H9 (cell line): ENCODE data around the gene PUS7. TPM values are rescaled to one million over a fixed set of nuclear protein-coding genes. Genes with fewer than 3 reads are reported as not detected.
A peak's percentile ranks its signal among the peaks of the same experiment; 100 is the strongest.

ENCODE experiments used
- DNase-seq: peaks from one replicate; pipeline ENCODE4 v3.0.0-alpha.2; 2017
- H2AFZ ChIP-seq: one replicate; pipeline ENCODE4 v1.6.1; 2013; ENCODE audit warnings: mild to moderate bottlenecking, low read length, control low read depth, moderate library complexity
- H2AK5ac ChIP-seq: 2 replicates; pipeline ENCODE4 v1.6.1; 2013; ENCODE audit warnings: low read length, control low read depth, mixed read lengths; ENCODE audit not compliant: insufficient read length
- H2BK120ac ChIP-seq: one replicate; pipeline ENCODE4 v1.6.1; 2013; ENCODE audit warnings: low read depth, mild to moderate bottlenecking, low read length, control low read depth, inconsistent platforms; ENCODE audit not compliant: poor library complexity, severe bottlenecking
- H2BK12ac ChIP-seq: 2 replicates; pipeline ENCODE4 v1.6.1; 2013; ENCODE audit warnings: low read length, control low read depth, mixed read lengths, low read depth; ENCODE audit not compliant: insufficient read length
- H2BK15ac ChIP-seq: 2 replicates; pipeline ENCODE4 v1.6.1; 2013; ENCODE audit warnings: low read depth, low read length, control low read depth
- H2BK20ac ChIP-seq: one replicate; pipeline ENCODE4 v1.6.1; 2013; ENCODE audit warnings: low read depth, mild to moderate bottlenecking, low read length, control low read depth, inconsistent platforms; ENCODE audit not compliant: poor library complexity, severe bottlenecking
- H2BK5ac ChIP-seq: 2 replicates; pipeline ENCODE4 v1.6.1; 2013; ENCODE audit warnings: low read length, control low read depth, mixed read lengths; ENCODE audit not compliant: insufficient read length
- H3K14ac ChIP-seq: 2 replicates; pipeline ENCODE4 v1.6.1; 2013; ENCODE audit warnings: low read length, control low read depth; ENCODE audit not compliant: insufficient read depth
- H3K18ac ChIP-seq: 2 replicates; pipeline ENCODE4 v1.6.1; 2013; ENCODE audit warnings: low read depth, mild to moderate bottlenecking, mixed read lengths, low read length, control low read depth; ENCODE audit not compliant: insufficient read length
- H3K23ac ChIP-seq: 2 replicates; pipeline ENCODE4 v1.6.1; 2013; ENCODE audit warnings: low read length, control low read depth, mixed read lengths, low read depth; ENCODE audit not compliant: insufficient read length
- H3K23me2 ChIP-seq: 2 replicates; pipeline ENCODE4 v1.6.1; 2013; ENCODE audit warnings: low read depth, mild to moderate bottlenecking, mixed read lengths, low read length, control low read depth; ENCODE audit not compliant: insufficient read length, poor library complexity, severe bottlenecking
- H3K27ac ChIP-seq: 2 replicates; pipeline ENCODE4 v1.5.1; 2013; ENCODE audit warnings: low read length, control low read depth, mixed read lengths, low read depth; ENCODE audit not compliant: insufficient read length
- H3K27me3 ChIP-seq: 2 replicates; pipeline ENCODE4 v1.6.1; 2013; ENCODE audit warnings: low read length, control low read depth, inconsistent platforms; ENCODE audit not compliant: insufficient read depth
- H3K4ac ChIP-seq: 2 replicates; pipeline ENCODE4 v1.6.1; 2013; ENCODE audit warnings: low read depth, mild to moderate bottlenecking, control low read depth, inconsistent platforms, low read length, moderate library complexity
- H3K4me1 ChIP-seq: 2 replicates; pipeline ENCODE4 v1.6.1; 2013; ENCODE audit warnings: low read length, control low read depth, inconsistent platforms; ENCODE audit not compliant: insufficient read depth
- H3K4me2 ChIP-seq: 2 replicates; pipeline ENCODE4 v1.6.1; 2013; ENCODE audit warnings: low read length, control low read depth, mixed read lengths; ENCODE audit not compliant: insufficient read length, insufficient read depth
- H3K56ac ChIP-seq: 2 replicates; pipeline ENCODE4 v1.6.1; 2013; ENCODE audit warnings: low read depth, mild to moderate bottlenecking, mixed read lengths, low read length, control low read depth; ENCODE audit not compliant: insufficient read length
- H3K79me1 ChIP-seq: 2 replicates; pipeline ENCODE4 v1.6.1; 2013; ENCODE audit warnings: low read depth, mild to moderate bottlenecking, moderate library complexity, low read length, control low read depth, inconsistent platforms; ENCODE audit not compliant: insufficient read depth, poor library complexity, severe bottlenecking
- H3K79me2 ChIP-seq: 2 replicates; pipeline ENCODE4 v1.6.1; 2013; ENCODE audit warnings: low read length, control low read depth, inconsistent platforms; ENCODE audit not compliant: insufficient read depth
- H3K9ac ChIP-seq: 2 replicates; pipeline ENCODE4 v1.6.1; 2013; ENCODE audit warnings: low read length, control low read depth, mixed read lengths; ENCODE audit not compliant: insufficient read length; ENCODE audit errors: extremely low read depth
- H3K9me3 ChIP-seq: one replicate; pipeline ENCODE4 v1.6.1; 2013; ENCODE audit warnings: low read depth, low read length, inconsistent platforms; ENCODE audit not compliant: control insufficient read depth
- H3T11ph ChIP-seq: one replicate; pipeline ENCODE4 v1.6.1; 2013; ENCODE audit warnings: mild to moderate bottlenecking, low read length, control low read depth, inconsistent platforms
- H4K20me1 ChIP-seq: one replicate; pipeline ENCODE4 v1.6.1; 2013; ENCODE audit not compliant: control insufficient read depth, insufficient read length, insufficient read depth
- H4K5ac ChIP-seq: 2 replicates; pipeline ENCODE4 v1.6.1; 2013; ENCODE audit warnings: low read depth, mild to moderate bottlenecking, mixed read lengths, low read length, control low read depth; ENCODE audit not compliant: insufficient read length
- H4K8ac ChIP-seq: replicated peaks from 2 replicates; pipeline ENCODE4 v1.6.1; 2013; ENCODE audit warnings: low read length, control low read depth, mixed read lengths, low read depth; ENCODE audit not compliant: insufficient read length
- H4K91ac ChIP-seq: 2 replicates; pipeline ENCODE4 v1.6.1; 2013; ENCODE audit warnings: low read depth, mild to moderate bottlenecking, moderate library complexity, mixed read lengths, low read length, control low read depth; ENCODE audit not compliant: insufficient read length
- H3K27ac Mint-ChIP-seq, 3 experiments: 2 replicates in 2 of 3; 3 replicates in 1 of 3; pipeline ENCODE4 v1.8.0; 2020 to 2021; ENCODE audit warnings: mixed read lengths in 3 of 3, mild to moderate bottlenecking in 1 of 3, moderate library complexity in 1 of 3
- H3K27me3 Mint-ChIP-seq: 2 replicates; pipeline ENCODE4 v1.8.0; 2021; ENCODE audit warnings: low read depth, mild to moderate bottlenecking, moderate library complexity, mixed read lengths
- H3K36me3 Mint-ChIP-seq, 3 experiments: 2 replicates in 2 of 3; 3 replicates in 1 of 3; pipeline ENCODE4 v1.8.0; 2020 to 2021; ENCODE audit warnings: low read depth in 3 of 3, mixed read lengths in 3 of 3; ENCODE audit not compliant: insufficient read depth in 1 of 3
- H3K4me1 Mint-ChIP-seq, 2 experiments: 2 replicates each; pipeline ENCODE4 v1.8.0; 2020; ENCODE audit warnings: mixed read lengths in 2 of 2
- H3K4me3 Mint-ChIP-seq, 2 experiments: 2 replicates in 1 of 2; 3 replicates in 1 of 2; pipeline ENCODE4 v1.8.0; 2020 to 2021; ENCODE audit warnings: mild to moderate bottlenecking in 2 of 2, mixed read lengths in 2 of 2, moderate library complexity in 1 of 2
- H3K9me3 Mint-ChIP-seq, 2 experiments: 2 replicates in 1 of 2; 3 replicates in 1 of 2; pipeline ENCODE4 v1.8.0; 2020; ENCODE audit warnings: mild to moderate bottlenecking in 2 of 2, mixed read lengths in 2 of 2, moderate library complexity in 1 of 2
- WGBS: extraction: QIAGEN DNeasy Blood & Tissue Kit; methylation state at CpG from one replicate; pipeline ENCODE4 v1.1.7; 2013; ENCODE audit warnings: missing lambda C conversion rate, low lambda C conversion rate, mixed read lengths; ENCODE audit not compliant: insufficient read length; ENCODE audit errors: extremely low coverage; 5-methylcytosine and 5-hydroxymethylcytosine counted together
- total RNA-seq: library from RNA; stranded (reverse); gene quantifications from 2 replicates; pipeline ENCODE4 v1.2.1, GENCODE V29; 2021
- TF ChIP-seq, protein P1 (sequence below): fragments of 200-600 bp; sonication (generic); conservative IDR thresholded peaks from 3 replicates; pipeline ENCODE4 v1.8.0; 2021; ENCODE audit warnings: antibody characterized with exemption, mild to moderate bottlenecking

The PUS7 gene
- total RNA-seq, 1 experiment from 2014 or later = 54.3 TPM

DNA sequence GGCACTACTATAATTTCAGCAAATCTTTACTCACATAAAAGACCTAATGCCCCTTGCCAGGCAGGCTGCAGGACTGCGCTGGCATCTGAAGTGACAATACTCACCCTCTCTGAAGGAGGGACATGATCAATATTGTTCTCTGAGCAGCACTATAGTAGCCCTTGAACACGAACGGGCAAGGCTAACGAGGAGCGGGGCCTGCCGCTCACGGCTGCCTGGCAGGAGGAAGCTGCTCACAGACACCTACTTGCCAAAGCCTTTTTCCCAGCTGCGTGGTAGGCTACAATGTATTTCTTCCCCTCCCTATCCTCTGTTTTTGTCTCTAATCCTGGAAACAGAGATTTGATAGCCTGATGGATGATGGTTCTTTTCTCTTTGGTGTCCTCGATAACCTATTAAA is 19.9 kb downstream of the PUS7 start:
- H3K9me3 ChIP-seq = no peaks in the 10 kb centered on the region
- H3K4me2 ChIP-seq = no peak overlapping the region
- H2AFZ ChIP-seq = no peak overlapping the region
- no peak overlapping the region for H2BK15ac ChIP-seq
- H3K9me3 Mint-ChIP-seq = no peaks in the 10 kb centered on the region
- H4K91ac ChIP-seq = no peak overlapping the region
- H3K27me3 ChIP-seq = no peaks in the 10 kb centered on the region
- no peak overlapping the region for H2AK5ac ChIP-seq
- H3K9ac ChIP-seq = no peak overlapping the region
- TF ChIP-seq, protein P1, sequence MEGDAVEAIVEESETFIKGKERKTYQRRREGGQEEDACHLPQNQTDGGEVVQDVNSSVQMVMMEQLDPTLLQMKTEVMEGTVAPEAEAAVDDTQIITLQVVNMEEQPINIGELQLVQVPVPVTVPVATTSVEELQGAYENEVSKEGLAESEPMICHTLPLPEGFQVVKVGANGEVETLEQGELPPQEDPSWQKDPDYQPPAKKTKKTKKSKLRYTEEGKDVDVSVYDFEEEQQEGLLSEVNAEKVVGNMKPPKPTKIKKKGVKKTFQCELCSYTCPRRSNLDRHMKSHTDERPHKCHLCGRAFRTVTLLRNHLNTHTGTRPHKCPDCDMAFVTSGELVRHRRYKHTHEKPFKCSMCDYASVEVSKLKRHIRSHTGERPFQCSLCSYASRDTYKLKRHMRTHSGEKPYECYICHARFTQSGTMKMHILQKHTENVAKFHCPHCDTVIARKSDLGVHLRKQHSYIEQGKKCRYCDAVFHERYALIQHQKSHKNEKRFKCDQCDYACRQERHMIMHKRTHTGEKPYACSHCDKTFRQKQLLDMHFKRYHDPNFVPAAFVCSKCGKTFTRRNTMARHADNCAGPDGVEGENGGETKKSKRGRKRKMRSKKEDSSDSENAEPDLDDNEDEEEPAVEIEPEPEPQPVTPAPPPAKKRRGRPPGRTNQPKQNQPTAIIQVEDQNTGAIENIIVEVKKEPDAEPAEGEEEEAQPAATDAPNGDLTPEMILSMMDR = no peak
- H3K79me1 ChIP-seq = no peaks in the 10 kb centered on the region
- no peak overlapping the region for H2BK20ac ChIP-seq
- H3K23ac ChIP-seq = no peak overlapping the region
- no peak overlapping the region for H4K5ac ChIP-seq
- H3K14ac ChIP-seq = no peak overlapping the region
- peak overlapping the region in 2 of 3 experiments; percentile 36 to 82; a peak in 2 of 7 replicates for H3K27ac Mint-ChIP-seq
- WGBS = no CpG with 5 or more reads among the region's 9 CpGs
- no peak overlapping the region for H4K8ac ChIP-seq
- no peaks in the 10 kb centered on the region for H3K23me2 ChIP-seq
- H3K56ac ChIP-seq = no peak overlapping the region
- H2BK5ac ChIP-seq = no peak overlapping the region
- no peak overlapping the region for H3K18ac ChIP-seq
- no peaks in the 10 kb centered on the region for H3K4me1 ChIP-seq
- peak overlapping the region in 1 of 2 experiments; percentile 40; a peak in 1 of 5 replicates for H3K4me3 Mint-ChIP-seq
- no peak overlapping the region for H2BK120ac ChIP-seq
- H2BK12ac ChIP-seq = no peak overlapping the region
- H4K20me1 ChIP-seq = no peaks in the 10 kb centered on the region
- peaks cover 0 to 4% of the 10 kb centered on the region in 2 experiments; a peak in 3 of 4 replicates for H3K4me1 Mint-ChIP-seq
- no peaks in the 10 kb centered on the region for H3K79me2 ChIP-seq
- H3K27ac ChIP-seq = no peak overlapping the region
- no peak overlapping the region for H3K4ac ChIP-seq
- no peak for DNase-seq
- H3K27me3 Mint-ChIP-seq = no peaks in the 10 kb centered on the region
- H3K36me3 Mint-ChIP-seq = peaks cover 46 to 86% (median 61%) of the 10 kb centered on the region in 3 experiments
- no peak overlapping the region for H3T11ph ChIP-seq
